Nephron (organoid): ENCODE measurements around the gene AAMP.
A peak's percentile ranks its signal among the peaks of the same experiment; 100 is the strongest.

ENCODE experiments used
- H3K27ac Mint-ChIP-seq, 3 experiments: 2 replicates each; pipeline ENCODE4 v1.8.0; 2020; ENCODE audit warnings: mixed read lengths in 3 of 3, mild to moderate bottlenecking in 2 of 3, moderate library complexity in 1 of 3
- H3K27me3 Mint-ChIP-seq: 2 replicates; pipeline ENCODE4 v1.8.0; 2021; ENCODE audit warnings: low read depth, mild to moderate bottlenecking, moderate library complexity, mixed read lengths
- H3K36me3 Mint-ChIP-seq: 2 replicates; pipeline ENCODE4 v1.8.0; 2020; ENCODE audit warnings: low read depth, mixed read lengths
- H3K4me1 Mint-ChIP-seq: 2 replicates; pipeline ENCODE4 v1.8.0; 2020; ENCODE audit warnings: mixed read lengths
- H3K4me3 Mint-ChIP-seq, 3 experiments: 2 replicates each; pipeline ENCODE4 v1.8.0; 2020; ENCODE audit warnings: mild to moderate bottlenecking in 3 of 3, mixed read lengths in 3 of 3, moderate library complexity in 2 of 3
- H3K9me3 Mint-ChIP-seq: 2 replicates; pipeline ENCODE4 v1.8.0; 2020; ENCODE audit warnings: mixed read lengths
- CTCF ChIP-seq, 3 experiments: fragments of 200-600 bp; sonication (generic); IDR thresholded peaks; one replicate each; pipeline ENCODE4 v1.5.0; 2021; ENCODE audit warnings: antibody characterized with exemption in 3 of 3; ENCODE audit not compliant: unreplicated experiment in 3 of 3

The AAMP gene

GRCh38 chr2:218218268-218219185, 51.4 kb downstream of the AAMP start:
- H3K27ac Mint-ChIP-seq, result peak overlapping the region; percentile 86 to 95 (median 93)
- peaks cover 6% of the 10 kb centered on the region for H3K27me3 Mint-ChIP-seq
- peaks cover 14% of the 10 kb centered on the region for H3K36me3 Mint-ChIP-seq
- no peaks in the 10 kb centered on the region for H3K9me3 Mint-ChIP-seq
- peak overlapping the region; percentile 93 for H3K4me3 Mint-ChIP-seq
- peaks cover 46% of the 10 kb centered on the region for H3K4me1 Mint-ChIP-seq
- no peak for TF ChIP-seq CTCF (IDR thresholded peaks at IDR 0.05; ENCODE audit: unreplicated experiment in 3 of 3)

- H3K36me3 Mint-ChIP-seq, result peaks cover 14% of the 10 kb centered on the region
- peak overlapping the region; percentile 86 to 95 (median 93) for H3K27ac Mint-ChIP-seq
- TF ChIP-seq CTCF (IDR thresholded peaks at IDR 0.05; ENCODE audit: unreplicated experiment in 3 of 3), result no peak
These were observed 52.3 kb downstream of the AAMP start for GRCh38 chr2:218217360-218218267.

GRCh38 chr2:218216674-218217359, 53.1 kb downstream of the AAMP start, which contains the start of gene ARPC2:
Gene ARPC2, plus strand, starts transcription at chr2:218217189. Its CDS starts 282 bp downstream, at chr2:218217471.
- no peak for TF ChIP-seq CTCF (IDR thresholded peaks at IDR 0.05; ENCODE audit: unreplicated experiment in 3 of 3)
- Mint-ChIP-seq H3K27ac (peak within 1 kb of the TSS; percentile 93 to 96 (median 94)), H3K9me3 (no peaks in the 10 kb centered on the region), H3K27me3 (peaks cover 6% of the 10 kb centered on the region), H3K4me1 (peaks cover 45% of the 10 kb centered on the region), H3K36me3 (peaks cover 14% of the 10 kb centered on the region), H3K4me3 (peak within 1 kb of the TSS; percentile 93)

More at GRCh38 chr2:218217360-218218267, 52.3 kb downstream of the AAMP start:
- H3K9me3 Mint-ChIP-seq, result no peaks in the 10 kb centered on the region
- H3K4me3 Mint-ChIP-seq, result peak overlapping the region; percentile 93
- peaks cover 6% of the 10 kb centered on the region for H3K27me3 Mint-ChIP-seq
- peaks cover 46% of the 10 kb centered on the region for H3K4me1 Mint-ChIP-seq

- Mint-ChIP-seq H3K4me1 (peaks cover 40% of the 10 kb centered on the region), H3K9me3 (no peaks in the 10 kb centered on the region), H3K27me3 (peaks cover 6% of the 10 kb centered on the region), H3K27ac (peak overlapping the region; percentile 89 to 96 (median 94)), H3K4me3 (peak overlapping the region; percentile 93), H3K36me3 (peaks cover 10% of the 10 kb centered on the region)
- TF ChIP-seq CTCF (IDR thresholded peaks at IDR 0.05; ENCODE audit: unreplicated experiment in 3 of 3), result no peak
These were observed 53.6 kb downstream of the AAMP start for GRCh38 chr2:218216336-218216673.
